HG03432 (cell line): Measurements from ENCODE around the gene CDC45.

Experiments
- ATAC-seq: cut with Tn5 transposase; IDR thresholded peaks from one replicate; pipeline ENCODE4 v1.9.1; 2021; ENCODE audit warnings: mild to moderate bottlenecking, moderate library complexity; ENCODE audit not compliant: unreplicated experiment

The CDC45 gene

DNA sequence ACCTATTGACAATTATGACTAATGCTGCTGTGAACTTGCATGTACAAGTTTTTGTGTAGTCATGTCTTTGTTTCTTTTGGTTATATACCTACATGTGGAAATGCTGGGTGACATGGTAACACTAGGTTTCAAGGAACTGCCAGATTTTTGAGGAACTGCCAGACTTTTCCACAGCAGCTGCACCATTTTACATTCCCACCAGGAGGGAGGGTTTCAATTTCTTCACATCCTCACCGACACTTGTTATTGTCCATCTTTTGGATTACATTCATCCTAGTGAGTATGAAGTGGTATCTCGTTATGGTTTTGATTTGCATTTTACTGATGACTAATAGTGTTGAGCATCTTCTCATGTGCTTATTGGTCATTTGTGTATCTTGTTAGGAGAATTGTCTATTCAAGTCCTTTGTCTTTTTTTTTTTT is 31.2 kb downstream of the CDC45 start:
- ATAC-seq = no peak

GRCh38 chr22:19513823-19514222 is 34.1 kb downstream of the CDC45 start:
- no peak for ATAC-seq

DNA sequence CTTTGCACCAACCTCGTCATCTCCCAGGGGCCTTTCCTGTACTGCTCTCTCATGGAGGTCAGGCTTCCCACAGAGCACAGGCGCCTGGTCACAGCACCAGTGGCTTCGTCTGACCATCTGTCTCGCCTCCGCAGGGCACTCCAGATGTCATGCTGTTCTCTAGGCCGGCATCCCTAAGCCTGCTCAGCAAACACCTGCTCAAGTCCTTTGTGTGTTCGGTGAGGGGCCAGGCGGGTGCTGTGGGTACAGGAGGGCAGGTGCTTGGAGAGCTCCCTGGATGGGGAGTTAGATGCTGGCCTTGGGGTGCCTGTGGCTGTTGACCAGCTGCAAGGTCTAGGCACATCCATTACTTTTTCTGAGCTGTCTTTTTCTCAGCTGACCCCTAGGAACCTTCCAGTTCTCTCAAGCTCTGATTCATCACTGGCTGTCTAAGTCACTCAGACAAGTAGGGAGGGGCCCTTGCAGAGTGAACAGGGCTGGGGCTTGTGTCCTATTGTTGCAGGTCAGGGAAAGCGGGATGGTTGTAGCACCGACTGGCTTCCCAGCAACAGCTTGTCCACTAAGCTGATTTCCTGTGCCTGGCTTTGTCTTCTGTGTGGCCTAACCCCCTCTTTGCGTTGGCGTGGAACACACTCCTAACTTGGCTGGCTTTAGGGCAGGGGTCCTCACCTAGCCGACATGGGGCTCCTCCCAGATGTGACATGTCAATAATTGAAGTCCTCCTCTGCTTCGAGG is 35.3 kb downstream of the CDC45 start:
- no peak for ATAC-seq

DNA sequence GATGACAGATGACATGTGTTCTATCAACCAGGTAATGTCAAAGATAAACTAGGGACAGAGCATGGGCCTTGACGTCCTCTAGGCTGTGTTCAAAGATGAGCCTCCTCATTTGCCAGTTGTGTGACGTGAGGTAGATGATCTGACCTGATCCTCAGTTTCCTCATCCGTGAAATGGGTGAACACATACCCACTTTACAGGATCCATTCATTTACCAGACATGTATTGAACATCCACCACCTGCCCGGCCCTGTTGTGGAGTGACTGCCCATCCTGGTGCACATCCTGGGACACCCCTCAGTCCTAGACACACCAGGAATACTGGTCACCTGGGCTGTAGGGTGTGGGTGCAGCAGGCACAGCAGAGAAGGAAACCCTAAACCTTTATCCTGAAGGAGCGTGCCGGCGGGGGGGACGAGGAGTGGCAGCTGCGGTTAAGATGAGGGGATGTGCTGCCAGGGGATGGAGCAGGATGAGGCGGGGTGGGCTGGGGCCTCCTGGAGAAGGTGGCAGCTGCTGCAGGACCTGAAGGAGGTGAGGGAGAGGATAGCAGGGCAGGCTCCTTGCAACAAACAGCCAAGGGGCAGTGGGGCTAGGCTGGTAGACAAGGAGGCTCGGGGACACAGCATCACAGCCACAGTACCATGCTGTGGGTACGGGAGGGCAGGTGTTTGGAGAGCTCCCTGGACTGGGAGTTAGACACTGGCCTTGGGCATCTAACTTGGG is 36.1 kb downstream of the CDC45 start:
- no peak for ATAC-seq

DNA sequence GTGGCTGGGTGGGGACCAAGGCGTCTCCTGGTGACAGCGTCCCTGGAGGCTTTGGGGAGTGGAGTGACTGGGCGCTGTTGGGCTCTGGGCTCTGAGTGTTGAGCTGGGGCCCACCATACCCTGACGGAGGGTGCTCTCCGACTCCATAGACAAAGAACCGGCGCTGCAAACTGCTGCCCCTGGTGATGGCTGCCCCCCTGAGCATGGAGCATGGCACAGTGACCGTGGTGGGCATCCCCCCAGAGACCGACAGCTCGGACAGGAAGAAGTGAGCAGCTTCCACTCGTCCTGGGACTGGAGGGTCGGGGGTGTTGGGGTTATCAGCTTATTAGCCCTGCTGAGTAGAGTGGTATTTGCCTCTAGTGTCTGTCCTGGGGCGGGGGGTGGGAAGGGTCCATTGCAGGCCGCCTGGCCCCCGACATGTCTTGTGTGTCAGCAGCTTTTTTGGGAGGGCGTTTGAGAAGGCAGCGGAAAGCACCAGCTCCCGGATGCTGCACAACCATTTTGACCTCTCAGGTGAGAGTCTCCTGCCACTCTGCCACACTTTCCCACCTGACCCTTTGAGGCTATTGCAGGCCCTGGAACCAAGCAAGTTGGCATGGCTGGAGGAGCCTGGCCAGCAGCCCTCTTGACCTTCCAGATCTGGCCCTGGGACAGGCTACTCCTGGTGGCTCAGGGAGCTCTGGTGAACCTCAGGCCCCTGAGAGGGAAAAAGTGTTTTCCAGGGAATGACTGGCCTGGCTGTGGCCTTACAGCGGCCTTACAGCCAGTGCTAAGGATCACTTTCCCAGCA is 36.9 kb downstream of the CDC45 start:
- no peak for ATAC-seq

DNA sequence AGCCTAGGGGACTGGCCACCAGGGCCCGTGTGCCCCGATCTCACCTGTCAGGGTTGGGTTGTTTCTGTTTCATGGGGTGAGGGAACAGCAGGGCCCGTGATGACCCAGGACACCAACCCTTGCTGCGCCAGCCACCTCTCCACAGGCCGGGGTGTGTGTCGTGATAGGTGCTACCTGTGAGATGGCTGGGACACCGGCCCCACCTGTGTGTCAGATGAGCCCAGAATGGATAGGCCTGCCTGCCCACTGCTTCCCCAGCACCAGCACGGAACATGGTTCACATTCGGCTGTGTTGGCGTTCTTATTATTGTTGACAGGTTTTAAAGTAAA is 37.4 kb downstream of the CDC45 start:
- ATAC-seq = no peak

DNA sequence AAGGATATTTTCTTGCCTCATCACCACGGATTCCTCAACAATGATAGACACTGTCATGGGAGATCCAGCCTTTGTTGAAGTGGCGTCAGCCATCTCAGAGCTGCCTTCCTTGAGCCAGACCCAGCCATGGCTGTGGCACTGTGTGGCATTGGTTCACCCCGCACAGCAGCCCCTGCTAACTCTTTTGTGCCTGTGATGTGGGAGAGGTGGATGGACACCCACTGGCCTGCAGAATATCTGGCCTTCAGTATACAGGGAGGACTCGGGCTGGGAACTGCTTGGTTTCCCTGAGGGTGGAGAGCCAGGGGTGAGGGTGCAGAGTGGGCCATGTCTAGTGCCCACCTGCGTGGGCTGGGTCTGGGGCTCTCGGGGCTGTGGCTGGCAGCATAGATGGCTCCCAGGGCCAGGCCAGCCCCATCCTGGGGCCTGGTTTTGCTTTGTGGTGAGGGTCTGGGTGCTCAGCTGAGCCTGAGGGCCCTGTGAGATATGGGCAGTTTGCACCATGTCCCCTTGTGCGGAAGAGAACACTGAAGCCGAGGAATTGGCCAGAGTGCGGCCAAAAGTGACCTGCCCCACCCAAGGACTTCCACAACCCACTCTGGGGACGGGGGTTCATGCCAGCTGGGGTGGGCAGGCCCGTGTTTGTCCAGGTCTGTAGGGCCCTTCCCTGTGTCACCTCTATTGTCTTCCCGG is 38.3 kb downstream of the CDC45 start:
- no peak for ATAC-seq

GRCh38 chr22:19518635-19519034 is 38.9 kb downstream of the CDC45 start:
- no peak for ATAC-seq

GRCh38 chr22:19519041-19519926 is 39.6 kb downstream of the CDC45 start:
- no peak for ATAC-seq

GRCh38 chr22:19520007-19520406 is 40.3 kb downstream of the CDC45 start:
- no peak for ATAC-seq

GRCh38 chr22:19520566-19521305 is 41.0 kb downstream of the CDC45 start:
- ATAC-seq = no peak

GRCh38 chr22:19522190-19522880 is 42.6 kb downstream of the CDC45 start:
- no peak for ATAC-seq

- ATAC-seq = no peak
Observed at GRCh38 chr22:19522881-19523239, 43.1 kb downstream of the CDC45 start.

DNA sequence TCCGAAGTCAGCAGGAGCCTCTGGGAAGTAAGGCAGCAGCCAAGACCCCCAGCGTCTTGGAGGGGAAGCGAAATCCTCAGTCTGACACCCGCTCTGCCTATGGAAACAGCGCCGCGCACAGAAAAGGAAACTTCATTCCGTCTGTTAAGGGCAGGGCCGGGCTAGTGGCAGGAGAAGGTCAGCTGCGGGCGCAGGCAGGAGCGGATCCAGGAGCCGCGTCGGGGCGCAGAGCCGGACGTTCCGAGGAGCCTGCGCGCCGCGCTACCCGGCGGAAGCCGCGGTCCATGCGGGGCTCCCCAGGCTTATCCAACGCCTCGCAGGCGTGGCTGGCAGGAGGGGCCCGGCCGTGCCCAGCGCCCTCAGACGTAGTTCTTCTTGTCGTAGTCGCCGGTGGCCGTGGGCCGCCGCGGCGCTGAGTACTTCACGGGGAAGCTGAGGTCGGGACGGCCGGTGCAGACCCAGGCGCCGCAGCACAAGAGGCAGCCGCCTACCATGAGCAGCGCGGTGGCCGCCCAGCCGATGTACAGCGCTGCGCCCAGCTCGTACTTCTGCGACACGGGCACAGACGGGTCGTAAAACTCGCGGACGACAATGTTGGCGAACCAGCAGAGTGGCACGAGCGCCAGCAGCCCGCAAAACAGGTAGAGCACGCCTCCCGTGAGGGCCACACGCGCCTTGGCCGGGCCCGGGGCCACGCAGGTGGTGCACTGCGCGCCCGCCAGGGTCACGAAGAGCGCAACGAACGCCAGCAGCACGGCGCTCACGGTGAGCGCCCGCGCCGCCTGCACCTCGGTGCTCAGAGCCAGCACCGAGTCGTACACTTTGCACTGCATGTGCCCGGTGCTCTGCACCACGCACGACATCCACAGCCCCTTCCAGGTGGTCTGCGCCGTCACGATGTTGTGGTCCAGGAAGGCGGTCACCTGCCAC is 43.8 kb downstream of the CDC45 start:
- ATAC-seq = no peak

- no peak for ATAC-seq
Observed at GRCh38 chr22:19524170-19525115, 44.7 kb downstream of the CDC45 start, which contains the start of gene CLDN5. TSS of gene CLDN5 (minus strand) at chr22:19524410. CDS start at chr22:19524255, 155 bp downstream.

GRCh38 chr22:19525116-19525660 is 45.5 kb downstream of the CDC45 start:
- ATAC-seq = no peak
